Mesodermal cell (in vitro differentiated cells): ENCODE data around the gene NOTCH2.

ENCODE experiments used
- H3K27ac ChIP-seq: 2 replicates; pipeline ENCODE4 v1.7.0; 2013; ENCODE audit warnings: mild to moderate bottlenecking, low read depth, low read length, moderate library complexity; ENCODE audit not compliant: severe bottlenecking
- H3K36me3 ChIP-seq: 2 replicates; pipeline ENCODE4 v1.7.1; 2013; ENCODE audit warnings: mild to moderate bottlenecking, low read length, moderate library complexity; ENCODE audit not compliant: control insufficient read depth, insufficient read depth
- H3K4me1 ChIP-seq: one replicate; pipeline ENCODE4 v1.7.1; 2013; ENCODE audit warnings: mild to moderate bottlenecking, low read length; ENCODE audit not compliant: insufficient read depth, control insufficient read depth, poor library complexity, severe bottlenecking
- H3K4me3 ChIP-seq: 2 replicates; pipeline ENCODE4 v1.7.0; 2013; ENCODE audit warnings: low read length, control low read depth, mild to moderate bottlenecking; ENCODE audit not compliant: insufficient read depth, poor library complexity, severe bottlenecking; ENCODE audit errors: extremely low read depth
- H3K9me3 ChIP-seq: 2 replicates; pipeline ENCODE4 v1.7.1; 2013; ENCODE audit warnings: mild to moderate bottlenecking, low read length, moderate library complexity; ENCODE audit not compliant: control insufficient read depth
- WGBS, 2 experiments: methylation state at CpG; one replicate each; pipeline ENCODE4 v1.1.5; 2013; ENCODE audit warnings: missing lambda C conversion rate in 2 of 2; ENCODE audit not compliant: insufficient coverage in 2 of 2; 5-methylcytosine and 5-hydroxymethylcytosine counted together

NOTCH2 gene

GRCh38 chr1:119902775-119903442, 166.6 kb downstream of the NOTCH2 start:
- Histone ChIP-seq H3K9me3 (no peaks in the 10 kb centered on the region), H3K27ac (no peak overlapping the region), H3K4me1 (no peaks in the 10 kb centered on the region), H3K36me3 (no peaks in the 10 kb centered on the region), H3K4me3 (no peak overlapping the region)
- 95 to 100% methylated on average over 4 of the region's 4 CpGs for WGBS, 2 experiments

GRCh38 chr1:119898981-119899720, 170.3 kb downstream of the NOTCH2 start:
- Histone ChIP-seq H3K36me3 (no peaks in the 10 kb centered on the region), H3K27ac (no peak overlapping the region), H3K4me1 (no peaks in the 10 kb centered on the region), H3K9me3 (no peaks in the 10 kb centered on the region), H3K4me3 (no peak overlapping the region)
- 100% methylated on average over 1 of the region's 3 CpGs; no CpG with 5 or more reads in 1 of the 2 experiments for WGBS, 2 experiments

GRCh38 chr1:119898530-119898929, 170.9 kb downstream of the NOTCH2 start:
- no peaks in the 10 kb centered on the region for H3K36me3 ChIP-seq
- no peak overlapping the region for H3K4me3 ChIP-seq
- H3K9me3 ChIP-seq: no peaks in the 10 kb centered on the region
- no peaks in the 10 kb centered on the region for H3K4me1 ChIP-seq
- WGBS, 2 experiments: 77 to 100% methylated on average over 2 of the region's 2 CpGs
- H3K27ac ChIP-seq: no peak overlapping the region

GRCh38 chr1:119896303-119896702, 173.2 kb downstream of the NOTCH2 start, which contains the start of gene ADAM30:
Gene ADAM30 (minus strand): TSS chr1:119896515. CDS start chr1:119896336, 179 bp downstream.
- H3K4me3 ChIP-seq: no peak within 1 kb of the TSS
- H3K4me1 ChIP-seq: no peaks in the 10 kb centered on the region
- no peak within 1 kb of the TSS for H3K27ac ChIP-seq
- no peaks in the 10 kb centered on the region for H3K9me3 ChIP-seq
- 93 to 95% methylated on average over 24 of the region's 24 CpGs for WGBS, 2 experiments
- H3K36me3 ChIP-seq: no peaks in the 10 kb centered on the region

- Histone ChIP-seq H3K4me3 (no peak overlapping the region), H3K36me3 (no peaks in the 10 kb centered on the region), H3K4me1 (no peaks in the 10 kb centered on the region), H3K27ac (no peak overlapping the region), H3K9me3 (no peaks in the 10 kb centered on the region)
- WGBS, 2 experiments: 60 to 90% methylated on average over 2 of the region's 4 CpGs
These were observed 174.4 kb downstream of the NOTCH2 start for GRCh38 chr1:119895102-119895501.

GRCh38 chr1:119893827-119894700, 175.4 kb downstream of the NOTCH2 start:
- Histone ChIP-seq H3K4me1 (no peaks in the 10 kb centered on the region), H3K9me3 (no peaks in the 10 kb centered on the region), H3K4me3 (no peak overlapping the region), H3K36me3 (no peaks in the 10 kb centered on the region), H3K27ac (no peak overlapping the region)
- WGBS, 2 experiments: 92 to 94% methylated on average over 7 to 8 of the region's 10 CpGs

GRCh38 chr1:119893238-119893791, 176.1 kb downstream of the NOTCH2 start:
- H3K9me3 ChIP-seq: no peaks in the 10 kb centered on the region
- H3K27ac ChIP-seq: no peak overlapping the region
- no peak overlapping the region for H3K4me3 ChIP-seq
- H3K36me3 ChIP-seq: no peaks in the 10 kb centered on the region
- whole genome bisulfite sequencing, 2 experiments: 76 to 100% methylated on average over 2 to 3 of the region's 6 CpGs
- no peaks in the 10 kb centered on the region for H3K4me1 ChIP-seq

GRCh38 chr1:119891386-119891785, 178.1 kb downstream of the NOTCH2 start:
- Histone ChIP-seq H3K4me1 (no peaks in the 10 kb centered on the region), H3K36me3 (no peaks in the 10 kb centered on the region), H3K27ac (no peak overlapping the region), H3K9me3 (no peaks in the 10 kb centered on the region), H3K4me3 (no peak overlapping the region)
- no CpG with 5 or more reads among the region's 1 CpG for WGBS, 2 experiments

GRCh38 chr1:119888476-119888875, 181.0 kb downstream of the NOTCH2 start:
- no peak overlapping the region for H3K4me3 ChIP-seq
- H3K4me1 ChIP-seq: no peaks in the 10 kb centered on the region
- H3K36me3 ChIP-seq: no peaks in the 10 kb centered on the region
- no peaks in the 10 kb centered on the region for H3K9me3 ChIP-seq
- H3K27ac ChIP-seq: no peak overlapping the region

GRCh38 chr1:119887427-119887826, 182.0 kb downstream of the NOTCH2 start:
- H3K36me3 ChIP-seq: no peaks in the 10 kb centered on the region
- H3K9me3 ChIP-seq: no peaks in the 10 kb centered on the region
- H3K4me3 ChIP-seq: no peak overlapping the region
- no peaks in the 10 kb centered on the region for H3K4me1 ChIP-seq
- no peak overlapping the region for H3K27ac ChIP-seq
